Activated T-cell treated with anti-CD3 and anti-CD28 coated beads, Interleukin-2, amount 50 U/mL, for 1 hour (primary cell): Measurements from ENCODE around the gene CXCR4.

Source experiments
- DNase-seq: peaks from one replicate; pipeline ENCODE4 v3.0.0-alpha.2; 2020

CXCR4 gene

DNA sequence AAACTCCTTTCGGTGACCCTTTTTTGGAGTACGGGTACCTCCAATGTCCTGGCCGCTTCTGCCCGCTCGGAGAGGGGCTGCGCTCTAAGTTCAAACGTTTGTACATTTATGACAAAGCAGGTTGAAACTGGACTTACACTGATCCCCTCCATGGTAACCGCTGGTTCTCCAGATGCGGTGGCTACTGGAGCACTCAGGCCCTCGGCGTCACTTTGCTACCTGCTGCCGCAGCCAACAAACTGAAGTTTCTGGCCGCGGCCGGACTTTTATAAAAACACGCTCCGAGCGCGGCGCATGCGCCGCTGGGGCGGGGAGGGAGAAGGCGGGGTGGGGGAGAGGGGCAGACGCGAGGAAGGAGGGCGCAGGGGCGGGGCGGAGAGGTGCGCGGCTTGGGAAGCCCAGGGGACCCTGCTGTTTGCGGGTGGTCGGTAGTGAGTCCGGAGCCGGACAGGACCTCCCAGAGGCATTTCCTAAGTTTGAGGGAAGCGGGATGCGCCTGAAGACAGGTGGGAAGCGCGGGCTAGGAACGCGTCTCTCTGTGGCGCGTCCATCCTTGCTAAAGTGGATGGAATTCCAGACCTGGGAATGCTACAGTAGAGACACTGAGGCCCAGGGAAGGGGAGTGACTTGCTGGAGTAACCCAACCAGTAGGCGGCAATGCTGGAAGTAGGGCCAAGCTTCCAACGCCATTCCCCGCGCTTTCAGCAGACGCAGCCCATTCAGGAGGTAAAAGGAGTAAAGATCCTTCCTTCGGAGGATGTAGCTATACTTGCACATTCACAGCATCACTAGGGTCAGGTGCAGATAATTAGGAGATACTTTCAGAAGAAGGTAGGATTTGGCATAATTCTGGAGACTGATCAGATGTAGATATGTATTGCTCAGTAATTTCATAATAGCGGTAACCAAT, at the start of gene CXCR4:
TSS of gene CXCR4 (minus strand) at position 241 of the 910 bp plus-strand sequence. CDS start at position 152, 89 bp downstream.
- peak; percentile 98 for DNase-seq

DNA sequence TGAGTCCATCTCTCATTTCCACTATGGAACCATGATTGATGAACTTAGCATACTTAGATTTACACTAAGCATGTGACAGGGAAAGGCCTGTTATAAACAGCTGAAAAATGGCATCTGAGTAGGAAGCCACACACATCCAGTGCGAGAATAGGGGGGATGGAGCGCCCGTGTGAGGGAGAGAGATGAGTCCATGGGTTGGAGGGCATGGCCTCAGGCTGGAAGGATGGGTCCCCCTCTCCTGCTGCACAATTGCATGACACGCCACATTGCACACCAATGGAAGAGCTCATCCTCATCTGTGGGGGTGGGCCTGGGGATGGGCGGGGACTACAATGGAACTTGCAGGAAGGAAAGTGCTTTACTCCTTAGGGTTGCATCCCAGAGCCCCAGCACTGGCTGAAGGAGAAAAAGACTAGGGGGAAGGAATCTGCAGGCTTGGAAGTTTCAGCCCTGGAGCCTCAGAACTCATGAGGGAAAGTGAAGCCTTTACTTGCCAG, 46.4 kb upstream of the CXCR4 start:
- DNase-seq, result no peak

- no peak for DNase-seq
These were observed 44.5 kb upstream of the CXCR4 start for GRCh38 chr2:136162438-136162837.

DNA sequence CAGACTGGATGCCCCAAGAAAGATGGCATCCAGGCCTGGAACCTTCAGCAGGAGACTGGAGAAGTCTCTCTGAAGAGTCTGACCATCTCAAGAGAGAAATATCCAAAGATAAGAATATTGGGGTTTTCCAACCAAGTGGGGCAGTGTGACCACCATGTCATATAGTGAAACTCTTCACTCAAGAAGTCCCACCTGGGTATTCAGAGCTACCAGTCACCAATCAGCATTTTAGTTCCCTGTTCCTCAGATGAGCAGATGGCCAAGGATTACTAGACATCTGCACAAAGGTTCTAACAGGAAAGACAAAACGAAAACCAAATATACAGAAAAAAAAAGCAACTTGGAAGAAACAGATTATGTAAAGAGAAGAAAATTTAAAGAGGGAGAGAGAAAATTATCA, 38.5 kb upstream of the CXCR4 start:
- DNase-seq, result no peak

DNA sequence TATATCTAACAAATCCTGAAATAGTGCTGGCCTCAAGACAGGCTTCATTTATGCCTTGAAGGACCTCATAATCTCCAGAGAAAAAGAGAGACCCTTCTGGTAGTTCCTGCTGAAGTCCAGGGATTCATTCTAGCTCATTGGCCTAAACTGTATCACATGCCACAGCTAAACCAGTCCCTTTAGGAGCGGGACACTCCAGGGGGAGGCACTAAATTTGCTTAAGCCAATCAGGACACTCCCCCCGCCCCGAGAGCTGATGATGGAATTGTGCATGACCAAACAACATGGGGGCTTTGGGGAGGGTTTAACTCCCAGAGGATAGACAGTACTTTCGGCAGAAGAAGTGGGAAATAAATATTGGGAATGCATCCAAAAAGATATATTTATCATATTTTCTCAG, 36.4 kb upstream of the CXCR4 start:
- no peak for DNase-seq

GRCh38 chr2:136151021-136151971, 33.3 kb upstream of the CXCR4 start:
- DNase-seq, result no peak

DNA sequence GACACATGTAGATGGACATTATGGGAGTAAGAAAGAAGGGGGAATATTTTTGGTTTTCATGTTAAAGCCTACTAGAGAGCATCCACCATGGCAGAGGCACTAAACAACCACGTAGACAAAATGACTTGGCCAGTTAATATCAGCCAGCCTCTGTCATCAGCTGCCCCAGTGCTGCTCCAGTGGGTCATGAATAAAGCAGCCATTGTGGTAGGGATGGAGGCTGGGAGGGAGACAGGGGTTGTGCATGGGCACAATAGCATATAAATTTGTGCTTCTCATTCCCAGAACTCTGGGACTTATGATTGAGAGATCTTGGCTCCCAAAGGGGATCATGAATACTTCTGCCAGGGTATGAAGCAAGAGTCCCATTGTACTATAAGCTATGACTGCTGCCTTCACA, 31.1 kb upstream of the CXCR4 start:
- DNase-seq, result no peak

DNA sequence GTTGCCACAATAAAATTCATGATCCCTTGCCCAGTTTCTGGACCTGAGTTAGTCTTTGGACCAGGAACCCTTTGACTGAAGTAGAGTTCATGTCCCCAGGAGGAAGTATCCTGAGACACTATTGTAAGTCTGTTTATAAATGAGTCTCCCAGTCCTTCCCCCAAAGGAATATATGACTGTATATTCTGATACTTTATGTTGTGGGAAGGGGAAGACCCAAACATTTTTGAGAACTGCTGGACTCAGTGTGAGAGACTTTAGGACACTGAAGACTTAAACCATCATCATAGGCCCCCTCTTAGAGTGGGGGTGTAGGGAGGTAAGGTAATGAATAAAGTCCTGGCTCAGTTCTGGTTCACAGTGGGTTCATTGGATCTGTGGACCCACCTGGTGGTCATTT, 28.6 kb upstream of the CXCR4 start:
- no peak for DNase-seq

DNA sequence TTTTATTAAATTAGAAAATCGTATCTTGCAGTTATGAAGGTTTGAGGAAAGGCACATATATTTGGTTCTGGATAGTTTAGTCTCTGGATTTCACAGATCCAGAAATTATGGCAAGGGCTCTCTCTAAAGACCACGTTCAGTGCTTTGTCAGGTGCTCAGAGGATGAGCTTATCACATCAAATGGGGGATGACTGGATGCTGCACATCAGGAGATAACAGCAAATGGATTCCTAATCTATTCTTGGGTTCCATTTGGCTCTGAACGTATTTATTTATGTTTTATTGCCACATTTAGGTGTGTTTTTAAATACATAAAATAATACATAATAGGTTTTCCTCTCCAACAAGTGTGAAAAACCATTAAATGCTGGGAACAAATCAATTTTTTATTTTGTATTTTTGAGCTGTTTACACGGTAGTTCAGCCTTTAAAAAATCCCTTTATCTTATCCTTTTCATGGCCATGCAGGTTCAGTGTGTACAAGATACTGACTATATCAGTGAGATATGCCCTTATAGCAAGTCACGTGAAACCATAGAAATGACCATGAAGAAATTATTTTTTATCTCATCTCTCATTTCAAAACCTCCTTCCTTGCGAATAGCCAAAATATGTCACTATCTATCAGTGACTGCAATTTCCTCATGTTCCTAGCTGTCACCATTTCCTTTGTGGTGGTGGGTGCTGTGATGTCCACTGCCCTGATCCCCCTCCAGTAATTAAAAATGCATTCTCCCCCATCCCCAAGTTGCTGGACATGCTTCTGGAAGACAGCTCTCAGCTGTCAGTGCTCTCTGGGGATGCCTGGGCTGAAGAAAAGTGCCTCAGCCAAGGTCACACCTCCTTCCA, 25.9 kb upstream of the CXCR4 start:
- no peak for DNase-seq

DNA sequence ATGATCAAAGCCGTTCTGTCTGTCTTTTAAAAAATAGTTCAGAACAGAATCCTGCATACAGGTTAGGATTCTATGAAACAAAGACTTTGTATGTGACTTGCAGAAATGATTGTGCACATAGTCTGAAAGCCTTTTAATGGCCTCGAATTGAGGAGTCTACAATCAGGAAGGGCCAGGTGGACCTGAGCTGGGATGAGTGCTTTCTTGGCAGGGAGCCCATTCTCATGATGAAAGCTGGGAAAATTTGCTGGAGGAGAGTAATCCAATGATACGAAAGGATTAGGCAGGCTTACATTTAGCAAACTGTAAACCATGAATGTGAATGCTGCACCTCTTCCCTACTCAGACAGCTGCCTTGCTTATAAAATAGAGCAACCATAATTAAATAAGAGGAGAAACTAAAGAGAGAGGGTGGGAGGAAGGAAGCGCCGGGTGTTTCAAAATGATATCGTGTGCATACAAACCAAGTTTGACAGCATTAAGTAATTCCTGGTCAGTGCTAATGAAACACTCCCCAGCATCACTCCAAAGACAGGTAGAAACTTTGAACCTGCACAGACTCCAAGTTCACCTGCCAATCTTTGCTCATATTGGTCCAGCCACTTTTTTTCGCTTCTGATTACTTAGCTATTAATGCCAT, 23.7 kb upstream of the CXCR4 start:
- no peak for DNase-seq

- no peak for DNase-seq
These were observed 21.7 kb upstream of the CXCR4 start for GRCh38 chr2:136139631-136140030.

GRCh38 chr2:136137982-136138381, 20.0 kb upstream of the CXCR4 start:
- no peak for DNase-seq

DNA sequence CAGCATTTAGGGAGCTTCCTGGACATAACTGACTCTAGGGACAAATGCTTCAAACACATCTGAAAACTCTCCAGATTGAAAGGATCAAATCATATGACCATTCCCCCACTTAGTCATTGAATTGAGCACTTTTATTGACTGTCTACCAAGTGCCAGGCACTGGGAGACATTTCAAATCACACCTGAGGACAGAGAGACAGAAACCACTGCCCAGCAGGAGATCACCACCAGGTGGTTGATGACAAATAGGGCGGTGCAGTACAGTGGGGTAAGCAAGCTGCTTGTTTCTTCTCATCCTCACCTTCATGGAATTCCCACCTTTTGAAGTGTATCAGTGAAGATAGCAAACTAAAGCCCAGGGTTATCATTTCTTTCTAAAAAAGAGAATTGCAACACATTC, 19.0 kb upstream of the CXCR4 start:
- peak; percentile 55 for DNase-seq

DNA sequence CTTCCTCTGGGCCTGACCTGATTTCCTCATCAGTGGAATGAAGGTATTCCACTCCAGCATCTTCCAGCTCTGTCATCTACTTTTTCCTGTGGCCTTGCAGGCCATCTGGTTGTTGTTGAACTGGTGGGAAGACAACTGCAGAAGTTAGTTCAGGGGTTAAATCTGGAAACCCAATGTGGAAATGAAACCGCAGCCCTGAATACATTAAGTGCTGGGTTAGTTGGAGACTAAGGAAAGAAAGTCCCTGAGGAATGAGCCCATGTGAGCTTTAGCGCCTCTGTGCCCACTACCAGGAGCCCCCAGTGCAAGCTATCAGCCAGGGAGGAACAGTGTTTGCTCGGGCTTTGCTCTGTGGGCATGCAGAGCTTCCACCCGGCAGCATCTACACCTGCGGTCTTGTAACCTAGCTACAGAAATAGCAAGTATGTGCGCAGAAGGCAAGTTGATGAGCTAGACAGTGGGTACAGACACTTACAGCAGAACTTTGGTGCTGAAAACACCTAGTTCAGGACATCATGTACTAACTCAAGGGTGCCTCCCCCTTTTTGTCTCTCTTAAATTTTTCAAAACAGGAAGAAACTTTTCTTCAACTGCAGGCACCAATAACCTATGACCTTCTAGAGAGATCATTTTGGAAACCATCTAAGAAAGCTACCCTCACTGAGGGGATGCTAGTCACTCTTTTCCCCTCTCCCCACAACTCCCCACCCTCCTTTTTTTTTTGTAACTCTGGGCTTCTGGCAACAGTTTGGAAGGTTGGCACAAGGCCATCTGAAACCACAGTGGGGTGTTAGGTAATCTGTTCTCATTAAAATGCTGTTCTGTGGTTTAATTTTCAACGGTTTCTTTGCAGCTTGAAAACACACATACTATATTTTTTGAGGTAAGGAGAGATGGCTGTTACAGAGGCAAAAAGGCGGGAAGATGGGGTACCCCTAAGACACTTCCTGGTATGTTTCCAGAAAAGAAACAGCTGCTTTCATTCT, 18.3 kb upstream of the CXCR4 start:
- peak; percentile 73 for DNase-seq

DNA sequence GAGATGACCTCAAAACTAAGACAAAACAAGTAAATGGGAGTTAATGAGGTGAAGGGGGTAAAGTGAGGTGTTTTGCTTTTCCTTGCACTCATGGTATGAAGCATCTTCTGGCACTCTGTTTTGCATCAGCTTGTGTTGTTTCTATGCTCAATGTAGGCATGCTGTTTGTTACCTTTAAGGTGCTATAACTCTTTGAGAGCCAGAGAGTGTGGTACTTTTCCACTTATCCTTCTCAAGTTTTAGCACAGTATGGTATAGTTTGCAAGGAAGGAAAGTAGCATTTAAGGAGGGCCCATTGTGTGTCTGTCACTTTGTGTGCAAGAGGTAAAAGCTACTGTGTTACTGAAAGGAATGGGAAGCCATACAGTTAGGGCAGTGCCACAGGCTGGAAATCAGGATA, 17.5 kb upstream of the CXCR4 start:
- no peak for DNase-seq

DNA sequence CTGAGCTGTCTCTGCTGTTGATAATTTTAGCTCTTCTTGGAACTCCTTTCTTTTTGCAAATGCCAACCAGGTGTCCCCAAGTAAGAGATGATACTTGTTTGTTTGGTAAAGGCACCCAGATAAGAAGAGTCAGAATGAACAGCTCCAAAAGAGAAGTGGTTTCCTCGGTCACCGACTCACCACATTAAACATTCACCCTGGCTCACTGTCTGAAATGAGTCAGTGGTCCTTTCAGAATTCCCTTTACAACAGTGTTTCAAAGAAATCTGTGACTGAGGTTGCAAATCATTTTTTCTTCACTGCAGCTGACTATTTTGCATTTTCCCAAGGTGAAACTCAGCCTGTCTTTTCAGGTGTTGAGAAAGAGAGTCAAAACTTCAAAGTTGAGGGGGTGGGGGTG, 16.2 kb upstream of the CXCR4 start:
- DNase-seq, result peak; percentile 49

- no peak for DNase-seq
These were observed 15.6 kb upstream of the CXCR4 start for GRCh38 chr2:136133586-136133985.

- no peak for DNase-seq
These were observed 15.2 kb upstream of the CXCR4 start for GRCh38 chr2:136133176-136133575.

GRCh38 chr2:136132825-136133155, 14.8 kb upstream of the CXCR4 start:
- DNase-seq, result no peak

GRCh38 chr2:136131961-136132824, 14.2 kb upstream of the CXCR4 start:
- peak; percentile 76 for DNase-seq
